MM.1S (cell line): ENCODE results near the gene SMURF1.

Experiments used
- DNase-seq: peaks from one replicate; pipeline ENCODE4 v3.0.0-alpha.2; 2015
- H2AFZ ChIP-seq: fragments of 300-600 bp; sonication (generic); 2 replicates; pipeline ENCODE4 v1.6.0; 2016; ENCODE audit warnings: antibody characterized with exemption, low read length
- H3F3A ChIP-seq: fragments of 300-600 bp; sonication (generic); 2 replicates; pipeline ENCODE4 v1.6.1; 2016; ENCODE audit warnings: mild to moderate bottlenecking, antibody characterized with exemption, low read length, moderate library complexity, mixed read lengths; ENCODE audit not compliant: insufficient read depth
- H3K27ac ChIP-seq: fragments of 300-600 bp; sonication (generic); 2 replicates; pipeline ENCODE4 v1.5.1; 2016; ENCODE audit warnings: mild to moderate bottlenecking, low read length
- H3K27me3 ChIP-seq: fragments of 300-600 bp; sonication (generic); replicated peaks from 2 replicates; pipeline ENCODE4 v1.6.0; 2016; ENCODE audit warnings: low read length; ENCODE audit not compliant: insufficient read depth
- H3K36me3 ChIP-seq: fragments of 300-600 bp; sonication (generic); replicated peaks from 2 replicates; pipeline ENCODE4 v1.6.1; 2016; ENCODE audit warnings: mild to moderate bottlenecking, low read length, mixed read lengths; ENCODE audit not compliant: insufficient read depth
- H3K4me1 ChIP-seq: fragments of 300-600 bp; sonication (generic); 2 replicates; pipeline ENCODE4 v1.6.1; 2016; ENCODE audit warnings: low read length, mixed read lengths
- H3K4me2 ChIP-seq: fragments of 300-600 bp; sonication (generic); 2 replicates; pipeline ENCODE4 v1.6.0; 2016; ENCODE audit warnings: low read depth, low read length
- H3K4me3 ChIP-seq: fragments of 300-600 bp; sonication (generic); 2 replicates; pipeline ENCODE4 v1.5.1; 2016; ENCODE audit warnings: low read length, mixed read lengths
- H3K79me2 ChIP-seq: fragments of 300-600 bp; sonication (generic); 2 replicates; pipeline ENCODE4 v1.6.1; 2016; ENCODE audit warnings: mixed run types, low read length, mixed read lengths
- H3K9ac ChIP-seq: fragments of 300-600 bp; sonication (generic); 2 replicates; pipeline ENCODE4 v1.6.1; 2016; ENCODE audit warnings: low read length, mixed read lengths
- H3K9me2 ChIP-seq: fragments of 300-600 bp; sonication (generic); replicated peaks from 2 replicates; pipeline ENCODE4 v1.6.1; 2016; ENCODE audit warnings: mild to moderate bottlenecking, low read length, mixed read lengths; ENCODE audit not compliant: insufficient read depth
- H3K9me3 ChIP-seq: fragments of 300-600 bp; sonication (generic); replicated peaks from 2 replicates; pipeline ENCODE4 v1.6.1; 2016; ENCODE audit warnings: mild to moderate bottlenecking, low read length, mixed read lengths; ENCODE audit not compliant: insufficient read depth
- H4K20me1 ChIP-seq: fragments of 300-600 bp; sonication (generic); 2 replicates; pipeline ENCODE4 v1.6.1; 2016; ENCODE audit warnings: mild to moderate bottlenecking, low read length, moderate library complexity, mixed read lengths; ENCODE audit not compliant: insufficient read depth
- EZH2 ChIP-seq: fragments of 300-600 bp; sonication (generic); optimal IDR thresholded peaks from 2 replicates; pipeline ENCODE3; 2017; ENCODE audit warnings: low read depth, mild to moderate bottlenecking, antibody characterized with exemption, low read length, mixed read lengths
- EZH2phosphoT487 ChIP-seq: fragments of 300-600 bp; sonication (generic); IDR thresholded peaks from 2 replicates; pipeline ENCODE4 v1.6.1; 2018; ENCODE audit warnings: antibody characterized with exemption, low read length
- TF ChIP-seq, protein P1 (sequence below): fragments of 300-600 bp; sonication (generic); IDR thresholded peaks from 2 replicates; pipeline ENCODE4 v1.5.1; 2016; ENCODE audit warnings: antibody characterized with exemption, low read length, mixed read lengths

The SMURF1 gene

GRCh38 chr7:99039384-99039891 is 104.5 kb downstream of the SMURF1 start:
- Histone ChIP-seq H3K4me2 (no peak overlapping the region), H3K9me2 (no peaks in the 10 kb centered on the region), H2AFZ (no peak overlapping the region), H3K9ac (no peak overlapping the region), H3F3A (no peaks in the 10 kb centered on the region), H3K36me3 (no peaks in the 10 kb centered on the region; the same call in none of the 2 replicates), H3K4me3 (no peak overlapping the region), H3K27me3 (no peaks in the 10 kb centered on the region), H3K4me1 (no peaks in the 10 kb centered on the region), H3K27ac (no peak overlapping the region), H3K79me2 (no peaks in the 10 kb centered on the region), H4K20me1 (no peaks in the 10 kb centered on the region), H3K9me3 (no peaks in the 10 kb centered on the region)
- no peak for DNase-seq
- TF ChIP-seq EZH2, result no peak
- TF ChIP-seq, protein P1, sequence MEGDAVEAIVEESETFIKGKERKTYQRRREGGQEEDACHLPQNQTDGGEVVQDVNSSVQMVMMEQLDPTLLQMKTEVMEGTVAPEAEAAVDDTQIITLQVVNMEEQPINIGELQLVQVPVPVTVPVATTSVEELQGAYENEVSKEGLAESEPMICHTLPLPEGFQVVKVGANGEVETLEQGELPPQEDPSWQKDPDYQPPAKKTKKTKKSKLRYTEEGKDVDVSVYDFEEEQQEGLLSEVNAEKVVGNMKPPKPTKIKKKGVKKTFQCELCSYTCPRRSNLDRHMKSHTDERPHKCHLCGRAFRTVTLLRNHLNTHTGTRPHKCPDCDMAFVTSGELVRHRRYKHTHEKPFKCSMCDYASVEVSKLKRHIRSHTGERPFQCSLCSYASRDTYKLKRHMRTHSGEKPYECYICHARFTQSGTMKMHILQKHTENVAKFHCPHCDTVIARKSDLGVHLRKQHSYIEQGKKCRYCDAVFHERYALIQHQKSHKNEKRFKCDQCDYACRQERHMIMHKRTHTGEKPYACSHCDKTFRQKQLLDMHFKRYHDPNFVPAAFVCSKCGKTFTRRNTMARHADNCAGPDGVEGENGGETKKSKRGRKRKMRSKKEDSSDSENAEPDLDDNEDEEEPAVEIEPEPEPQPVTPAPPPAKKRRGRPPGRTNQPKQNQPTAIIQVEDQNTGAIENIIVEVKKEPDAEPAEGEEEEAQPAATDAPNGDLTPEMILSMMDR, result no peak
- TF ChIP-seq EZH2phosphoT487, result no peak

- Histone ChIP-seq H3K4me3 (no peak overlapping the region), H3K36me3 (no peaks in the 10 kb centered on the region; the same call in none of the 2 replicates), H3K4me1 (no peaks in the 10 kb centered on the region), H3K9me3 (no peaks in the 10 kb centered on the region), H3K9ac (no peak overlapping the region), H3K27ac (no peak overlapping the region), H3K79me2 (no peaks in the 10 kb centered on the region), H2AFZ (no peak overlapping the region), H3K4me2 (no peak overlapping the region), H4K20me1 (no peaks in the 10 kb centered on the region), H3F3A (no peaks in the 10 kb centered on the region), H3K27me3 (no peaks in the 10 kb centered on the region), H3K9me2 (no peaks in the 10 kb centered on the region)
- DNase-seq, result no peak
- TF ChIP-seq EZH2phosphoT487, result no peak
- TF ChIP-seq, protein P1, result no peak
- TF ChIP-seq EZH2, result no peak
Observed at GRCh38 chr7:99038086-99038855, 105.6 kb downstream of the SMURF1 start.

DNA sequence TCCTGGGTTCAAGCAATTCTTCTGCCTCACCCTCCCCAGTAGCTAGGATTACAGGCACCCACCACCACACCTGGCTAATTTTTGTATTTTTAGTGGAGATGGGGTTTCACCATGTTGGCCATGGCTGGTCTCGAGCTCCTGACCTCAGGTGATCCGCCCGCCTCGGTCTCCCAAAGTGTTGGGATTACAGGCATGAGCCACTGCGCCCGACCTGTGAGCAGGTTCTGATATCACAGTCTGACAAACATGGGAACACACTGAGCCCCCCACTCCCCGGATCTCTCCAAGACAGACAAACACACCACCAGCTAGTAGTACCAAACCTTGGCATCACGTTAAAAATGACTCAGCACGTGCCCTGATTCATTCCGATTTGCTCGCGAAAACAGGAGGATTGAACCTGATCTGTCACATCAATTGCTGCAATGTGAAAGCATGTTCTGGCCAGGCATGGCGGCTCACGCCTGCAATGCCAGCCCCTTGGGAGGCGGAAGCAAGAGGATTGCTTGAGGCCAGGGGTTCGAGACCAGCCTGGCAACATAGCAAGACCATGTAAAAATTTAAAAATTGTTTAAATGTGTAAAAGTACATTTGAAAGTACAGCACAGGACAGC is 106.5 kb downstream of the SMURF1 start:
- Histone ChIP-seq H3K27ac (no peak overlapping the region), H3K9me3 (no peaks in the 10 kb centered on the region), H4K20me1 (no peaks in the 10 kb centered on the region)

More for the DNA sequence above, 106.5 kb downstream of the SMURF1 start:
- Histone ChIP-seq H3F3A (no peaks in the 10 kb centered on the region), H3K79me2 (no peaks in the 10 kb centered on the region), H2AFZ (no peak overlapping the region), H3K36me3 (no peaks in the 10 kb centered on the region; the same call in none of the 2 replicates), H3K4me2 (no peak overlapping the region), H3K4me1 (no peaks in the 10 kb centered on the region), H3K9me2 (no peaks in the 10 kb centered on the region), H3K4me3 (no peak overlapping the region), H3K9ac (no peak overlapping the region), H3K27me3 (no peaks in the 10 kb centered on the region)
- TF ChIP-seq EZH2 (no peak), EZH2phosphoT487 (no peak)
- TF ChIP-seq, protein P1, result no peak
- no peak for DNase-seq
